Measurements from ENCODE around the gene NEAT1. TPM values are rescaled to one million over a fixed set of nuclear protein-coding genes. Genes with fewer than 3 reads are reported as not detected.

Gene NEAT1
- polyA plus RNA-seq, 3 donors, result 0.90 to 293 (median 1.3) TPM

DNA sequence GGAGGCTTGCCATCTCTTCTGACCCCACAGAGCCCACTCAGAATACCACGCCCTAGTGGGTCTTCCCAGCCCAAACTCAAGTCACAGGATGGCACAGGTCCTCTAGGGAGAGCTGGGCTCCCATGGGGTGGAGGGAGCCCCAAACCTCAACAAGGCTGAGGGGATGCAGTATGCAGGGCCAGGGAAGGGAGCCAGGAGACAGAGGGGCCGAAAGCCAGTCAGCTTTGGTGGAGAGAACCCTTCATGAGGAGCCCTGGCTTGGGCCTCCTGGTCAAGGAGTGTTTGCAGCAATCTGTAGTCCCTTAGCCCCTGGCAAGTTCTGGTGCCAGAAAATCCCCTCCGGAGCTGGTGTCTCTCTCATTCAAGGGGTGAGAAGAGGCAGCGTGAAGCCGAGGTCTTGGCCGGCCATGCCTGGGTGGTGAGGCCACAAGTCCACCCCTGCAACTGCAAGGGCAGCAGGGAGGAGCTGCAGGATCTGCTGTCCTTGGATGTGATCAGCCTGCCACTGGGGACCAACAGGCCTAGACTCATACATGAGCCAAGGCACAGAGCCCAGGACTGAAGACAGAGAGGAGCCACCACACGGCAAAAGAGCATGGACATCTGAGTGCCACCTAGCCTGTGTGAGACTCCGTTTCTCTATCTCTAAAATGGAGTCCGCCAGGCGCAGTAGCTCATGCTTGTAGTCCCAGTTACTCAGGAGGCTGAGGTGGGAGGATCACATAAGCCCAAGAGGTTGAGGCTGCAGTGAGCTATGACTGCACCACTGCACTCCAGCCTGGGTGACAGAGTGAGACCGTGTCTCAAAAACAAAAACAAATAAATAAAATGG lies 24.1 kb downstream of the NEAT1 start:
- no peaks in the 10 kb centered on the region for H3K27me3 ChIP-seq (ENCODE audit: control insufficient read depth in 2 of 2, insufficient read depth in 2 of 2, low read length in 2 of 2)
- H3K4me2 ChIP-seq (replicated peaks; ENCODE audit: extremely low read depth, low read length, poor library complexity, severe bottlenecking), result no peak overlapping the region
- no peak overlapping the region for H3K4me3 ChIP-seq (replicated peaks in 1 of 3; ENCODE audit: low read depth in 2 of 3, low read length in 3 of 3)
- peak overlapping the region; percentile 23 to 62 for H3K27ac ChIP-seq (ENCODE audit: low read depth in 1 of 2, low read length in 2 of 2)
- peaks cover 38% of the 10 kb centered on the region for H3K4me1 Mint-ChIP-seq
- peaks cover 13 to 19% of the 10 kb centered on the region in 2 donors for H3K4me1 ChIP-seq (ENCODE audit: control insufficient read depth in 1 of 2, insufficient read depth in 2 of 2, low read length in 2 of 2)
- H3K79me2 ChIP-seq (ENCODE audit: insufficient read depth, low read length), result peaks cover 10% of the 10 kb centered on the region
- peaks cover 29 to 37% of the 10 kb centered on the region in 2 donors for H3K36me3 Mint-ChIP-seq
- H3K36me3 ChIP-seq (replicated peaks in 1 of 2; ENCODE audit: control insufficient read depth in 1 of 2, insufficient read depth in 2 of 2, low read length in 2 of 2), result peaks cover 12 to 29% of the 10 kb centered on the region in 2 donors
- WGBS (ENCODE audit: insufficient coverage), result over 99% methylated on average over 9 of the region's 11 CpGs
- peak overlapping the region in 6 of 7 donors; percentile 63 to 81 (median 76) for H3K27ac Mint-ChIP-seq
- H3K9ac ChIP-seq (ENCODE audit: insufficient read depth, low read length, poor library complexity, severe bottlenecking), result no peak overlapping the region
- H3K9me3 Mint-ChIP-seq, result peaks cover 0 to 11% (median 0%) of the 10 kb centered on the region in 7 donors
- intact Hi-C loops (cut with micrococcal nuclease), result loop anchor here in 1 of 2 donors (10.0 kb wide), 1 partner anchor 82 kb away; no protein-coding TSS in a partner anchor
- peak in 1 of 3 donors; percentile 32 for DNase-seq
- TF ChIP-seq, protein P1, sequence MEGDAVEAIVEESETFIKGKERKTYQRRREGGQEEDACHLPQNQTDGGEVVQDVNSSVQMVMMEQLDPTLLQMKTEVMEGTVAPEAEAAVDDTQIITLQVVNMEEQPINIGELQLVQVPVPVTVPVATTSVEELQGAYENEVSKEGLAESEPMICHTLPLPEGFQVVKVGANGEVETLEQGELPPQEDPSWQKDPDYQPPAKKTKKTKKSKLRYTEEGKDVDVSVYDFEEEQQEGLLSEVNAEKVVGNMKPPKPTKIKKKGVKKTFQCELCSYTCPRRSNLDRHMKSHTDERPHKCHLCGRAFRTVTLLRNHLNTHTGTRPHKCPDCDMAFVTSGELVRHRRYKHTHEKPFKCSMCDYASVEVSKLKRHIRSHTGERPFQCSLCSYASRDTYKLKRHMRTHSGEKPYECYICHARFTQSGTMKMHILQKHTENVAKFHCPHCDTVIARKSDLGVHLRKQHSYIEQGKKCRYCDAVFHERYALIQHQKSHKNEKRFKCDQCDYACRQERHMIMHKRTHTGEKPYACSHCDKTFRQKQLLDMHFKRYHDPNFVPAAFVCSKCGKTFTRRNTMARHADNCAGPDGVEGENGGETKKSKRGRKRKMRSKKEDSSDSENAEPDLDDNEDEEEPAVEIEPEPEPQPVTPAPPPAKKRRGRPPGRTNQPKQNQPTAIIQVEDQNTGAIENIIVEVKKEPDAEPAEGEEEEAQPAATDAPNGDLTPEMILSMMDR (IDR thresholded peaks at IDR 0.05), result no peak
- peaks cover 0 to 5% (median 2%) of the 10 kb centered on the region in 3 donors for H3K27me3 Mint-ChIP-seq (ENCODE audit: low read depth in 3 of 3)
- H3K4me3 Mint-ChIP-seq, result peak overlapping the region in 1 of 2 donors; percentile 63
- H2AFZ ChIP-seq (ENCODE audit: insufficient read depth, low read depth, low read length, poor library complexity, severe bottlenecking), result no peak overlapping the region
- no peaks in the 10 kb centered on the region for H3K9me3 ChIP-seq (replicated peaks in 1 of 2; ENCODE audit: control insufficient read depth in 1 of 2, insufficient read depth in 1 of 2, low read length in 2 of 2)
- H4K20me1 ChIP-seq (ENCODE audit: insufficient read depth, low read length), result peaks cover 77% of the 10 kb centered on the region

DNA sequence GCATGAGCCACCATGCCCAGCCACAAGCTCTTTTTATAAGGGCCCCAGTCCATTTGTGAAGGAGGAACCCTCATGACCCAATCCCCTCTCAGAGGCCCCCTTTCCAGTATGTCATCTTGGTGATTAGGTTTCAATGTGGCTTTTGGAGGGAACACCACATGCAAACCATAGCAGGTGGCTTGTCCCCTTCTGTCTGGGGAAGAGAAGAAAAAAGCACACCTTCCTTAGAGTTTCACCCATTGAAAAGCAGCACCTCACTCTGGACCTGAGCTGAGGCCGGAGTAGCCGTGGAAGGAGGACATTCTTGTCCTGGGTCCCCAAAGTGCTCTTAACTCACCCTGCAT lies 25.4 kb downstream of the NEAT1 start:
- Mint-ChIP-seq H3K4me3 (peak overlapping the region in 1 of 2 donors; percentile 64), H3K27ac (peak overlapping the region in 5 of 7 donors; percentile 23 to 88 (median 59)), H3K9me3 (peaks cover 0 to 11% (median 0%) of the 10 kb centered on the region in 7 donors), H3K36me3 (peaks cover 18 to 24% of the 10 kb centered on the region in 2 donors), H3K4me1 (peaks cover 34% of the 10 kb centered on the region), H3K27me3 (ENCODE audit: low read depth in 3 of 3) (peaks cover 0 to 4% (median 2%) of the 10 kb centered on the region in 3 donors)
- H3K4me3 ChIP-seq (replicated peaks in 1 of 3; ENCODE audit: low read depth in 2 of 3, low read length in 3 of 3), result no peak overlapping the region
- H3K9me3 ChIP-seq (replicated peaks in 1 of 2; ENCODE audit: control insufficient read depth in 1 of 2, insufficient read depth in 1 of 2, low read length in 2 of 2), result no peaks in the 10 kb centered on the region
- peaks cover 3% of the 10 kb centered on the region for H3K79me2 ChIP-seq (ENCODE audit: insufficient read depth, low read length)
- no peak overlapping the region for H3K4me2 ChIP-seq (replicated peaks; ENCODE audit: extremely low read depth, low read length, poor library complexity, severe bottlenecking)
- peaks cover 9 to 17% of the 10 kb centered on the region in 2 donors for H3K4me1 ChIP-seq (ENCODE audit: control insufficient read depth in 1 of 2, insufficient read depth in 2 of 2, low read length in 2 of 2)
- H4K20me1 ChIP-seq (ENCODE audit: insufficient read depth, low read length), result peaks cover 72% of the 10 kb centered on the region
- H2AFZ ChIP-seq (ENCODE audit: insufficient read depth, low read depth, low read length, poor library complexity, severe bottlenecking), result no peak overlapping the region
- intact Hi-C loops (cut with micrococcal nuclease), result loop anchor here in 1 of 2 donors (10.0 kb wide), 1 partner anchor 83 kb away; no protein-coding TSS in a partner anchor
- no peak for DNase-seq
- no peak overlapping the region for H3K9ac ChIP-seq (ENCODE audit: insufficient read depth, low read length, poor library complexity, severe bottlenecking)
- no CpG with 5 or more reads among the region's 2 CpGs for WGBS (ENCODE audit: insufficient coverage)
- no peaks in the 10 kb centered on the region for H3K27me3 ChIP-seq (ENCODE audit: control insufficient read depth in 2 of 2, insufficient read depth in 2 of 2, low read length in 2 of 2)
- H3K36me3 ChIP-seq (replicated peaks in 1 of 2; ENCODE audit: control insufficient read depth in 1 of 2, insufficient read depth in 2 of 2, low read length in 2 of 2), result peaks cover 12 to 15% of the 10 kb centered on the region in 2 donors
- TF ChIP-seq, protein P1 (IDR thresholded peaks at IDR 0.05), result no peak
- peak overlapping the region; percentile 30 to 68 for H3K27ac ChIP-seq (ENCODE audit: low read depth in 1 of 2, low read length in 2 of 2)

All from CD14-positive monocyte (primary cell).